ENCODE measurements around the gene ATXN10.

DNA sequence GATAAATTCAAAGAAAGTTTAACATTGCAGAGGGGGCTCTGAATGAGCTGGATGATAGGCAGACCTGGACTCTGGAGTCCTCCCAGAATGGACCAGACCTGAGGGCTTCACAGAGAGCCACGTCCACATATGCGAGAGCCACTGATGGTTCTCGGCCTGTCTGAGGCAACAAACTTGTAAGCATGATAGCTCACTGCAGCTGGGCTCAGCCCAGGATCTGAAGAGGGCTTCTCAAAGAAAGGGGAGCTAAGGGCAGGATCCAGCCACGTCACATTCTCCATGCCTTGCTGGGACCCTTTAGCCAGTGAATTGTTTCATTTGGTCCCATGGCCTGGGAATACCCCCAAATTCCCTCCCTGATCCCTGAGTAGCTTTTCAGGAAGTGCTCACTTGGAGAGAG, 98.9 kb downstream of the ATXN10 start:
- TF ChIP-seq CTCF (IDR thresholded peaks at IDR 0.05) (no peak), POLR2AphosphoS5 (IDR thresholded peaks at IDR 0.05) (no peak), POLR2A (IDR thresholded peaks at IDR 0.05) (no peak), EP300 (IDR thresholded peaks at IDR 0.05) (no peak)

All from gastroesophageal sphincter (tissue), 3 donors.